H9 (cell line): Measurements from ENCODE around the gene OTOF. TPM values are rescaled to one million over a fixed set of nuclear protein-coding genes. Genes with fewer than 3 reads are reported as not detected.
A peak's percentile ranks its signal among the peaks of the same experiment; 100 is the strongest.

Experiments
- DNase-seq: peaks from one replicate; pipeline ENCODE4 v3.0.0-alpha.2; 2017
- H2AFZ ChIP-seq: one replicate; pipeline ENCODE4 v1.6.1; 2013; ENCODE audit warnings: mild to moderate bottlenecking, low read length, control low read depth, moderate library complexity
- H2AK5ac ChIP-seq: 2 replicates; pipeline ENCODE4 v1.6.1; 2013; ENCODE audit warnings: low read length, control low read depth, mixed read lengths; ENCODE audit not compliant: insufficient read length
- H2BK120ac ChIP-seq: one replicate; pipeline ENCODE4 v1.6.1; 2013; ENCODE audit warnings: low read depth, mild to moderate bottlenecking, low read length, control low read depth, inconsistent platforms; ENCODE audit not compliant: poor library complexity, severe bottlenecking
- H2BK12ac ChIP-seq: 2 replicates; pipeline ENCODE4 v1.6.1; 2013; ENCODE audit warnings: low read length, control low read depth, mixed read lengths, low read depth; ENCODE audit not compliant: insufficient read length
- H2BK15ac ChIP-seq: 2 replicates; pipeline ENCODE4 v1.6.1; 2013; ENCODE audit warnings: low read depth, low read length, control low read depth
- H2BK20ac ChIP-seq: one replicate; pipeline ENCODE4 v1.6.1; 2013; ENCODE audit warnings: low read depth, mild to moderate bottlenecking, low read length, control low read depth, inconsistent platforms; ENCODE audit not compliant: poor library complexity, severe bottlenecking
- H2BK5ac ChIP-seq: 2 replicates; pipeline ENCODE4 v1.6.1; 2013; ENCODE audit warnings: low read length, control low read depth, mixed read lengths; ENCODE audit not compliant: insufficient read length
- H3K14ac ChIP-seq: 2 replicates; pipeline ENCODE4 v1.6.1; 2013; ENCODE audit warnings: low read length, control low read depth; ENCODE audit not compliant: insufficient read depth
- H3K18ac ChIP-seq: 2 replicates; pipeline ENCODE4 v1.6.1; 2013; ENCODE audit warnings: low read depth, mild to moderate bottlenecking, mixed read lengths, low read length, control low read depth; ENCODE audit not compliant: insufficient read length
- H3K23ac ChIP-seq: 2 replicates; pipeline ENCODE4 v1.6.1; 2013; ENCODE audit warnings: low read length, control low read depth, mixed read lengths, low read depth; ENCODE audit not compliant: insufficient read length
- H3K23me2 ChIP-seq: 2 replicates; pipeline ENCODE4 v1.6.1; 2013; ENCODE audit warnings: low read depth, mild to moderate bottlenecking, mixed read lengths, low read length, control low read depth; ENCODE audit not compliant: insufficient read length, poor library complexity, severe bottlenecking
- H3K27ac ChIP-seq: 2 replicates; pipeline ENCODE4 v1.5.1; 2013; ENCODE audit warnings: low read length, control low read depth, mixed read lengths, low read depth; ENCODE audit not compliant: insufficient read length
- H3K27me3 ChIP-seq: 2 replicates; pipeline ENCODE4 v1.6.1; 2013; ENCODE audit warnings: low read length, control low read depth, inconsistent platforms; ENCODE audit not compliant: insufficient read depth
- H3K4ac ChIP-seq: 2 replicates; pipeline ENCODE4 v1.6.1; 2013; ENCODE audit warnings: low read depth, mild to moderate bottlenecking, control low read depth, inconsistent platforms, low read length, moderate library complexity
- H3K4me1 ChIP-seq: 2 replicates; pipeline ENCODE4 v1.6.1; 2013; ENCODE audit warnings: low read length, control low read depth, inconsistent platforms; ENCODE audit not compliant: insufficient read depth
- H3K4me2 ChIP-seq: 2 replicates; pipeline ENCODE4 v1.6.1; 2013; ENCODE audit warnings: low read length, control low read depth, mixed read lengths; ENCODE audit not compliant: insufficient read length, insufficient read depth
- H3K56ac ChIP-seq: 2 replicates; pipeline ENCODE4 v1.6.1; 2013; ENCODE audit warnings: low read depth, mild to moderate bottlenecking, mixed read lengths, low read length, control low read depth; ENCODE audit not compliant: insufficient read length
- H3K79me1 ChIP-seq: 2 replicates; pipeline ENCODE4 v1.6.1; 2013; ENCODE audit warnings: low read depth, mild to moderate bottlenecking, moderate library complexity, low read length, control low read depth, inconsistent platforms; ENCODE audit not compliant: insufficient read depth, poor library complexity, severe bottlenecking
- H3K79me2 ChIP-seq: 2 replicates; pipeline ENCODE4 v1.6.1; 2013; ENCODE audit warnings: low read length, control low read depth, inconsistent platforms; ENCODE audit not compliant: insufficient read depth
- H3K9ac ChIP-seq: 2 replicates; pipeline ENCODE4 v1.6.1; 2013; ENCODE audit warnings: low read length, control low read depth, mixed read lengths; ENCODE audit not compliant: insufficient read length; ENCODE audit errors: extremely low read depth
- H3K9me3 ChIP-seq: one replicate; pipeline ENCODE4 v1.6.1; 2013; ENCODE audit warnings: low read depth, low read length, inconsistent platforms; ENCODE audit not compliant: control insufficient read depth
- H3T11ph ChIP-seq: one replicate; pipeline ENCODE4 v1.6.1; 2013; ENCODE audit warnings: mild to moderate bottlenecking, low read length, control low read depth, inconsistent platforms
- H4K20me1 ChIP-seq: one replicate; pipeline ENCODE4 v1.6.1; 2013; ENCODE audit not compliant: control insufficient read depth, insufficient read length, insufficient read depth
- H4K5ac ChIP-seq: 2 replicates; pipeline ENCODE4 v1.6.1; 2013; ENCODE audit warnings: low read depth, mild to moderate bottlenecking, mixed read lengths, low read length, control low read depth; ENCODE audit not compliant: insufficient read length
- H4K8ac ChIP-seq: replicated peaks from 2 replicates; pipeline ENCODE4 v1.6.1; 2013; ENCODE audit warnings: low read length, control low read depth, mixed read lengths, low read depth; ENCODE audit not compliant: insufficient read length
- H4K91ac ChIP-seq: 2 replicates; pipeline ENCODE4 v1.6.1; 2013; ENCODE audit warnings: low read depth, mild to moderate bottlenecking, moderate library complexity, mixed read lengths, low read length, control low read depth; ENCODE audit not compliant: insufficient read length
- H3K27ac Mint-ChIP-seq, 3 experiments: 2 replicates in 2 of 3; 3 replicates in 1 of 3; pipeline ENCODE4 v1.8.0; 2020 to 2021; ENCODE audit warnings: mixed read lengths in 3 of 3, mild to moderate bottlenecking in 1 of 3, moderate library complexity in 1 of 3
- H3K27me3 Mint-ChIP-seq: 2 replicates; pipeline ENCODE4 v1.8.0; 2021; ENCODE audit warnings: low read depth, mild to moderate bottlenecking, moderate library complexity, mixed read lengths
- H3K36me3 Mint-ChIP-seq, 3 experiments: 2 replicates in 2 of 3; 3 replicates in 1 of 3; pipeline ENCODE4 v1.8.0; 2020 to 2021; ENCODE audit warnings: low read depth in 3 of 3, mixed read lengths in 3 of 3; ENCODE audit not compliant: insufficient read depth in 1 of 3
- H3K4me1 Mint-ChIP-seq, 2 experiments: 2 replicates each; pipeline ENCODE4 v1.8.0; 2020; ENCODE audit warnings: mixed read lengths in 2 of 2
- H3K4me3 Mint-ChIP-seq, 2 experiments: 2 replicates in 1 of 2; 3 replicates in 1 of 2; pipeline ENCODE4 v1.8.0; 2020 to 2021; ENCODE audit warnings: mild to moderate bottlenecking in 2 of 2, mixed read lengths in 2 of 2, moderate library complexity in 1 of 2
- H3K9me3 Mint-ChIP-seq, 2 experiments: 2 replicates in 1 of 2; 3 replicates in 1 of 2; pipeline ENCODE4 v1.8.0; 2020; ENCODE audit warnings: mild to moderate bottlenecking in 2 of 2, mixed read lengths in 2 of 2, moderate library complexity in 1 of 2
- WGBS: extraction: QIAGEN DNeasy Blood & Tissue Kit; methylation state at CpG from one replicate; pipeline ENCODE4 v1.1.7; 2013; ENCODE audit warnings: missing lambda C conversion rate, low lambda C conversion rate, mixed read lengths; ENCODE audit not compliant: insufficient read length; ENCODE audit errors: extremely low coverage; 5-methylcytosine and 5-hydroxymethylcytosine counted together
- total RNA-seq: library from RNA; stranded (reverse); gene quantifications from 2 replicates; pipeline ENCODE4 v1.2.1, GENCODE V29; 2021
- TF ChIP-seq, protein P1 (sequence below): fragments of 200-600 bp; sonication (generic); conservative IDR thresholded peaks from 3 replicates; pipeline ENCODE4 v1.8.0; 2021; ENCODE audit warnings: antibody characterized with exemption, mild to moderate bottlenecking

Gene OTOF
- total RNA-seq, 1 experiment from 2014 or later = 0.35 TPM

DNA sequence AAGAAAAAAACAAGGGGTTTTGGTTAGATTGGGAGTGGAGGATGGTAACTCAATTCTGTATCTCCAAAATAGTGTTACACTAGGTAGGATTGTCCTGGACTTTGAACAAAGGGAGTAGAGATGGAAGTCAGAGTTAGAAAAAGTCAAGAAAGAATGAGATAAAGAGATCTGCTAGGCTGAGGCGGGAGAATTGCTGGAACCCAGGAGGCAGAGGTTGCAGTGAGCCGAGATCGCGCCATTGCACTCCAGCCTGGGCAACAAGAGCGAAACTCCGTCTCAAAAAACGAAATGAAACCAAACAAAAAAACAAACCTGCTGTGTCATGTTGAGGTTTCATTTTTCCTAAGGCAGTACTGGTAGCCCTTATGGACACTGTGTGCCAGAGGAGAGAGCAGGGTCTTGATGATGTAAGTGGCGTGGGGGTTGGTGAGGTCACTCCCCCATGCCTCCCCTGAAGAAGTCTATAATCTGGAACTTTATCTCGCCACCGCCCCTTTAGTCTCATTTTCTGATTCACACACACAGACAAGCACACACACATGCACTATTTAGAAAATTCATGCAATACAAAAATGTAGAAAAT, 65.7 kb downstream of the OTOF start:
- Histone ChIP-seq H4K91ac (no peak overlapping the region), H3K27me3 (no peaks in the 10 kb centered on the region), H3K4me1 (no peaks in the 10 kb centered on the region), H3K9ac (no peak overlapping the region), H2BK120ac (no peak overlapping the region), H4K8ac (no peak overlapping the region), H4K20me1 (no peaks in the 10 kb centered on the region), H2BK15ac (no peak overlapping the region), H2BK20ac (peak overlapping the region; percentile 45), H2AFZ (no peak overlapping the region), H3K9me3 (no peaks in the 10 kb centered on the region), H3K14ac (no peak overlapping the region), H3K23me2 (no peaks in the 10 kb centered on the region), H2BK5ac (no peak overlapping the region), H3K23ac (no peak overlapping the region), H3K27ac (no peak overlapping the region), H4K5ac (no peak overlapping the region), H3K56ac (no peak overlapping the region), H2AK5ac (no peak overlapping the region), H3T11ph (no peak overlapping the region), H3K79me1 (no peaks in the 10 kb centered on the region), H3K18ac (no peak overlapping the region), H3K4me2 (no peak overlapping the region), H3K4ac (no peak overlapping the region), H2BK12ac (no peak overlapping the region), H3K79me2 (no peaks in the 10 kb centered on the region)
- DNase-seq = no peak
- H3K9me3 Mint-ChIP-seq = no peaks in the 10 kb centered on the region
- H3K27ac Mint-ChIP-seq = peak overlapping the region in 1 of 3 experiments; percentile 19; a peak in 1 of 7 replicates
- no peaks in the 10 kb centered on the region; the same call in 1 of the 2 replicates for H3K27me3 Mint-ChIP-seq
- H3K36me3 Mint-ChIP-seq = no peaks in the 10 kb centered on the region
- TF ChIP-seq, protein P1, sequence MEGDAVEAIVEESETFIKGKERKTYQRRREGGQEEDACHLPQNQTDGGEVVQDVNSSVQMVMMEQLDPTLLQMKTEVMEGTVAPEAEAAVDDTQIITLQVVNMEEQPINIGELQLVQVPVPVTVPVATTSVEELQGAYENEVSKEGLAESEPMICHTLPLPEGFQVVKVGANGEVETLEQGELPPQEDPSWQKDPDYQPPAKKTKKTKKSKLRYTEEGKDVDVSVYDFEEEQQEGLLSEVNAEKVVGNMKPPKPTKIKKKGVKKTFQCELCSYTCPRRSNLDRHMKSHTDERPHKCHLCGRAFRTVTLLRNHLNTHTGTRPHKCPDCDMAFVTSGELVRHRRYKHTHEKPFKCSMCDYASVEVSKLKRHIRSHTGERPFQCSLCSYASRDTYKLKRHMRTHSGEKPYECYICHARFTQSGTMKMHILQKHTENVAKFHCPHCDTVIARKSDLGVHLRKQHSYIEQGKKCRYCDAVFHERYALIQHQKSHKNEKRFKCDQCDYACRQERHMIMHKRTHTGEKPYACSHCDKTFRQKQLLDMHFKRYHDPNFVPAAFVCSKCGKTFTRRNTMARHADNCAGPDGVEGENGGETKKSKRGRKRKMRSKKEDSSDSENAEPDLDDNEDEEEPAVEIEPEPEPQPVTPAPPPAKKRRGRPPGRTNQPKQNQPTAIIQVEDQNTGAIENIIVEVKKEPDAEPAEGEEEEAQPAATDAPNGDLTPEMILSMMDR = no peak
- H3K4me3 Mint-ChIP-seq = no peak overlapping the region
- H3K4me1 Mint-ChIP-seq = peaks cover 2 to 7% of the 10 kb centered on the region in 2 experiments; a peak in 1 of 4 replicates
- no CpG with 5 or more reads among the region's 10 CpGs for WGBS
